OCI-M2 (cell line): ENCODE measurements around the gene XKR7.
"Not testable (repeated sequence)": the region's sequence is repeated elsewhere in the genome, so short reads cannot be mapped to it uniquely, and the experiment has no call there.

ENCODE experiments used
- DNase-seq: peaks from one replicate; lab custom pipeline; 2025; ENCODE audit not compliant: unreplicated experiment; lab: John Stamatoyannopoulos, UW

Gene XKR7, protein sequence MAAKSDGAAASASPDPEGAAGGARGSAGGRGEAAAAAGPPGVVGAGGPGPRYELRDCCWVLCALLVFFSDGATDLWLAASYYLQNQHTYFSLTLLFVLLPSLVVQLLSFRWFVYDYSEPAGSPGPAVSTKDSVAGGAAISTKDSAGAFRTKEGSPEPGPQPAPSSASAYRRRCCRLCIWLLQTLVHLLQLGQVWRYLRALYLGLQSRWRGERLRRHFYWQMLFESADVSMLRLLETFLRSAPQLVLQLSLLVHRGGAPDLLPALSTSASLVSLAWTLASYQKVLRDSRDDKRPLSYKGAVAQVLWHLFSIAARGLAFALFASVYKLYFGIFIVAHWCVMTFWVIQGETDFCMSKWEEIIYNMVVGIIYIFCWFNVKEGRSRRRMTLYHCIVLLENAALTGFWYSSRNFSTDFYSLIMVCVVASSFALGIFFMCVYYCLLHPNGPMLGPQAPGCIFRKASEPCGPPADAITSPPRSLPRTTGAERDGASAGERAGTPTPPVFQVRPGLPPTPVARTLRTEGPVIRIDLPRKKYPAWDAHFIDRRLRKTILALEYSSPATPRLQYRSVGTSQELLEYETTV

DNA sequence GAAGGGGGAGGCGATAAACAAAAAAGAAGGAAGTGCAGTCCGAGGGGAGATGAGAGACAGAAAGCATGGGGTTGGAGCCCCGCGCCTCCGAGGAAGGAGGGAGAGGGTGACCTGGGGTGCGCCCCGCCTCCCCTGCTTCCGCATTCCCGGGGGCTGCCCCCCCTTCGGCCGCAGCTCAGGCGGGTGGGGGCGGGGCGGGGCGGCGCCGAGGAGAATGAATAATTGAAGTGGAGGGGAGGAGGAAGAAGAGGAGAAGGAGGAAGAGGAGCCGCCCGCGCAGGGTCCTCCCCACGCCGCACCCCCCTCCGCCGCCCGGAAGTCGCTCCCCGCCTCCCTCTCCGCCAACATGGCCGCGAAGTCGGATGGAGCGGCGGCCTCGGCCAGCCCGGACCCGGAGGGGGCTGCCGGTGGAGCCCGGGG lies at the start of gene XKR7:
XKR7 (plus strand) TSS at position 322 of the 420 bp plus-strand sequence; CDS start at position 347, 25 bp downstream.
- DNase-seq = no peak

DNA sequence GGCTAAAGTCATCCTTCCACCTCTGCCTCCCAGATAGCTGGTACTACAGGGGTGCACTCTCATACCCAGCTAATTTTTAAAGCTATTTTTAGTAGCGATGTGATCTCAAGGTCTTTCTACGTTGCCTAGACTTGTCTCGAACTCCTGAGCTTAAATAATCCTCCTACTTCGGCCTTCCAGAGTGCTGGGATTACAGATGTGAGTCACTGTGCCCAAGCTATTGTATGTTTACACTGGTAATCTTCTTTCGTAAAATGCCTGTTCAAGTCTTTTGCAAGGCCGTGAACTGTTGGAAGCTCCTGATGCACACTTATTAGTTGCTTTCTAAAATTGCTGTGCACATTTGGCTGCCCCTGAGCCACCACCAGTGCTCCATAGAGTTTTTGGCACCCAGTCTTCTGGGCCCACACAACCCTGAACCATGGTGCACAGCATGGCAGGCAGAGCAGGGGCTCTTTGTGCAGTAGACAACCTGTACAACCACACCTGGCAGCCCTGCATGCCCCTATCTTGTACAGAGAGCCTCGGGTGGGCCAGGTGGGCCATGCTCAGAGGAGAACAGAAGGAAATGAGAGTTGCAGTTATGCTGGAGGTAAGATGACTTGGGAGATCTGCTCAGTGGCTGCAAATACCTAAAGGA lies 49.4 kb upstream of the XKR7 start:
- DNase-seq = no peak

DNA sequence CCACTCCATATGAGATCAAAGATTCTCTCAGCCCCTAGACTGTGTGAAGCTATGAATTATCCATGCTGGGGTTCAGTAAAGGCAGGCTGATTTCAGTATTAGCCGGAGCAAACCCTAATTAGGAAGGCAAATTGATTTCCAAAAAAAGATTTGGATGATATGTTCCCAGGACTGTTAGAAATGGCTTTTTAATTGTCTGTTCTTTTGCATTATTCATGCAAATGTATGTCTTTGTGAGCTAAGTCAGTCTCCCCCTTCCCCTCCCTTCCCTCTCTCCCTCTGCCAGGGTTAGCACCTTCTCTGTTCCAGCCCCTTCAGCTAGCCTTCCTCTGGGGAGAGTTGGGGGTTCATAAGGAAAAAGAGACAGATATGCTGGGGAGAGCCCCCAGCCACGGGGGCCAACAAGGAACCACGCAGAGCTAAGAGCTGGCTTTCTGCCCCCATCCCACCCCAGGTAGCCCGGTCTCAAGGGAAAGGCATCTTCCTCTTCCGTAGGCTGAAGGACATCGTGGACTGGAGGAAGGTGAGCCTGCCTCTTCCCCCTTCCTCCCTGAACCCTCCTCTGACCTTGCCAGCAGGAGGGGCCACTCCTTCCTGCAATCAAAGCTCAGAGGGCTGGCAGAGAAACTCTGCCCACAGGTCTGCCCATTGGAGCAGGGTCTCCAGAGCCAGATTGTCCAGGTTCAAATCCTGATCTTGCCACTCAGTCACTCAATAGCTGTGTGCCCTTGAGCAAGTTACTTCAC lies 48.4 kb upstream of the XKR7 start:
- no peak for DNase-seq

DNA sequence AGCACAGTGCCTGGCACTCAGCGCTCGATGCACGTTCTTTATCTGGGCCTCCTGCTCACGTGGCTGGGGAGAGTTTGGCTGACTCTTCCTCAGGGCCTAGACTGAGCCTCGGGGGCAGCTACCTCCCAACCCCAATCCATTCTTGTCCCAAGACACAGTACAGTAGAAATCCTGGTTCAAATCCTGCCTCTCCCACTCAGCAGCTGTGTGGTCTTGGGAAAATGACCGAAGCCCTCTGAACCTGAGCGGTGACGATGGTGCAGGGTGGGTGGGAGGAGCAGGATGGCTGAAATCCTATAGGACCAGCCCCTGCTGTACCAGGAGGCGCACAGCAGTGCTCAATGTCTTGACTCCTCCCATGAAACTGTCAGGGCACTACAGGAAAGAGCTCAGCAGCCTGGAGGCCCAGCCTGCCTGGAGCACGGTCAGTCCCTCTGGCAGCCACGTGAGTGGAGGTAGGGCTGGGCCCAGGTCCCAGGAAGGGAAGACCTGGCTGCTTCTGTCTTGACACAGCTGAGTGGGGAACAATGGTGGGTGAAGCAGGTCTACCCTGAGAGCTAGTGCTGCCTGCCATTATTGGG lies 47.6 kb upstream of the XKR7 start:
- no peak for DNase-seq

DNA sequence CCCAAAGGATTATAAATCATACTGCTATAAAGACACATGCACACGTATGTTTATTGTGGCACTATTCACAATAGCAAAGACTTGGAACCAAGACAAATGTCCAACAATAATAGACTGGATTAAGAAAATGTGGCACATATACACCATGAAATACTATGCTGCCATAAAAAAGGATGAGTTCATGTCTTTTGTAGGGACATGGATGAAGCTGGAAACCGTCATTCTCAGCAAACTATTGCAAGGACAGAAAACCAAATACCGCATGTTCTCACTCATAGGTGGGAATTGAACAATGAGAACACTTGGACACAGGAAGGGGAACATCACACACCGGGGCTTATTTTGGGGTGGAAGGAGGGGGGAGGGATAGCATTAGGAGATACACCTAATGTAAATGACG lies 46.5 kb upstream of the XKR7 start:
- not testable (repeated sequence) for DNase-seq

DNA sequence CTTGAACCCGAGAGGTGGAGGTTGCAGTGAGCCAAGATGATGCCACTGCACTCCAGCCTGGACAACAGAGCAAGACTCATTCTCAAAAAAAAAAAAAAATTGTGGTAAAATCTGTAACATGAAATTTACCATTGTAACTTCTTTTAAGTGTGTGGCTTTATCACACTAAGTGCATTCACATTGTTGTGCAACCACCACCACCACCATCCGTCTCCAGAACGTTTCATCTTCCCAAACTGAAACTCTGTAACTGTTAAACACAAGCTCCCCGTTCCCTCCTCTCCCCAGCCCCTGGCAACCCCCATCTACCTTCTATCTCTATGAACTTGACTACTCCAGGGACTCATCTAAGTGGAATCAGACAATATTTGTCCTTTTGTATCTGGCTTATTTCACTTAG lies 45.8 kb upstream of the XKR7 start:
- no peak for DNase-seq

DNA sequence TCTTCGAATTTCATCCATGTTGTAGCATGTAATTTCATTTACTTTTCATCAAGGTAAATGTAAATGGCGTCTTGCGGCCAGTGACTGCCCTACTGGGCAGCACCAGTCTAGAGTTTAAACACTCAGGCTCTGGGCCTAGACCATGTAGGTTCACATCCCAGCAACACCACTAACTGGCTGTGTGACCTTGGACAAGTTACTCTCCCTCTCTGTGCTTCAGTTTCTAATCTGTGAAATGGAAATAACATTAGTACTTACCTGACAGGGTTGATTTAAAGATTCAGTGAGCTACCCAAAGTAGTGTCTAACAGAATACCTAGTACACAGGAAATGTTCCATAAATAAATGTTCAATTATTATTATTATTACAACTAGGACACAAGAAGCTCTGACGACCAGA lies 45.4 kb upstream of the XKR7 start:
- no peak for DNase-seq

DNA sequence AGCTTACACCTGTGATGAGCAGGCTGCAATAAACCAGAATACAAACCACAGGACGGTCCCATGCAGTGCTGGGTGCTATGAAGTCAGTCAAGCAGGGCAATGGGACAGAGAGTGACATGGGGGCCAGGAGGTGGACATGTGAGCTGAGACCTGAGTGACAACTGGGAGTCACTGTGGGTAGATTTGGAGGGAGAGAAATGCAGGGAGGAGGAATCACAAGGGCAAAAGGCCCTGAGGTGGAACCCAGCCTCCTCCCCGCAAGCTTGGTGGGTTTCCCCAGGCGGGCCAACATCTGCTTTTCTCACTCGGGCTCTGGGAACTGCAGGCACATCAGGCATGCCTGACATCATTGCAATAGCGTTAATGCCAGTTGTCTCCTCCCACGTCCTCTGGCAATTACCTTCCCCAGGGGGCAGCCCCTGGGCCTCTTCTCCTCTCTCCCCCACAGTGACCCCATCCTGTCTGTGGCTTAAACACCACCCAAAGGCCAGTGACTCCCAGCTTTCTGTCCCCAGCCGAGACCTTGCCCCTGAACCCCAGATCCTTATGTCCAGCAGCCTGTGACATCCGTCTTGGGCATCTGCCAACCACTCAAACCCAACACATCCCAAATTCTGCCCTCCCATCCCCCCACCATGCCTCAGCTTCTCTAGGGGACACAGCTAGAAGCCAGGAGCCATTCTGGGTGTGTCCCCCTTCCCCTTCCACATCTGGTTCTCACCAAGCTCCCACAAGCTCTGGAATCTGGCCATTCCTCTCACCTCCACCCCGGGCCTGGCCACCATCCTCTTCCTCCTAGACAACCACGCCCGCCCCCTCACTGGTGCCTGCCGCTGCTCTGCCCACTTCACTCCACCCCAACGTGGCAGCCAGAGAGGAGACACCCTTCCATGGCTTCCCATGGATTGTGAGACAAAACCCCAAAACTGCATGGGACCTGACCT lies 44.3 kb upstream of the XKR7 start:
- DNase-seq = no peak

DNA sequence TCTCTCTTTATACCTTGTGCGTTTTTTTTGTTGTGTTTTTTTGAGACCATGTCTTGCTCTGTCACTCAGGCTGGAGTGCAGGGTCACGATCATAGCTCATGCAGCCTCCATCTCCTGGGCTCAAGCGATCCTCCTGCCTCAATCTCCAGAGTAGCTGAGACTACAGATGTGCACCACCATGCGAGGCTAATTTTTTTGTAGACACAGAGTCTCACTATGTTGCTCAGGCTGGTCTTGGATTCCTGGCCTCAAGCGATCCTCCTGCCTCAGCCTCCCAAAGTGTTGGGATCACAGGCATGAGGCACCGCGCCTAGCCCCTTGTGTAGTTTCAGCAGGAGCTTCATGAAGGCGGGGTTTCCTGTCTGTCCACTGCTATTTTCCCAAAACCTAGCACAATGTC lies 43.4 kb upstream of the XKR7 start:
- no peak for DNase-seq

DNA sequence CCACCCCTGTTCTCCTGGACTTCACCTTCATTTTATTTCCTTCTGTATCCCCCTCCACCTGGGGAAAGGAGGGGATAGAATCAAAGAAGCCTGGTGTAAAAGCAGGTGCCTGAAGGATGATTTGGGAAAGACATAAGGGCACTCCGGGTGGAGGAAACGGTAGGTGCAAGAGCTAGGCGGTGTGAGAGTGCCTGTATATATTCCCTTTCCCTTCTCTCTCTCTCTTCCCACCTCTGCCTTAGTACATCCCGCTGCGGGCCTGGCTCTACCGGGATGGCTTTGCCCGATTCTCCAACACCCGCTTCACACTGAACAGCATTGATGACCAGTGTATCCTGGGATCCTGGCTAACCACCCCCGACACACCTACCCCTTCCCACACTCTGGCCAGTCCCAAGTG lies 42.3 kb upstream of the XKR7 start:
- DNase-seq = no peak

DNA sequence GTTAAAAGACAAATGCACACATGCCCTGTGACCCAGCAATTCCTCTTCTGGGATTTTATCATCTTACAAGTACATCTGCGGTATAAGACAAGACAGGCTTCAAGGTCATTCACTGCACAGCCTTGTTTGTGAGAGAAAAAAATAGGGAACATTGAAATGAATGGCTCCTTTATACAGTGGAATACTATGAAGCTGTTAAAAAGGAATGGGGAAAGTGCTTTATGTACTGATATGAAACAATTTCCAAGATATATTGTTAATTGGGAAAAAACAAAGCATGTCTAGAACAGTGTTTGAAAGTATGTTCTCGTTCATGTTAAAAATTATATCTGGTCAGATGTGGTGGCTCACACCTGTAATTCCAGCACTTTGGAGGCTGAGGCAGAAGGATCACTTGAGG lies 41.5 kb upstream of the XKR7 start:
- DNase-seq = no peak

DNA sequence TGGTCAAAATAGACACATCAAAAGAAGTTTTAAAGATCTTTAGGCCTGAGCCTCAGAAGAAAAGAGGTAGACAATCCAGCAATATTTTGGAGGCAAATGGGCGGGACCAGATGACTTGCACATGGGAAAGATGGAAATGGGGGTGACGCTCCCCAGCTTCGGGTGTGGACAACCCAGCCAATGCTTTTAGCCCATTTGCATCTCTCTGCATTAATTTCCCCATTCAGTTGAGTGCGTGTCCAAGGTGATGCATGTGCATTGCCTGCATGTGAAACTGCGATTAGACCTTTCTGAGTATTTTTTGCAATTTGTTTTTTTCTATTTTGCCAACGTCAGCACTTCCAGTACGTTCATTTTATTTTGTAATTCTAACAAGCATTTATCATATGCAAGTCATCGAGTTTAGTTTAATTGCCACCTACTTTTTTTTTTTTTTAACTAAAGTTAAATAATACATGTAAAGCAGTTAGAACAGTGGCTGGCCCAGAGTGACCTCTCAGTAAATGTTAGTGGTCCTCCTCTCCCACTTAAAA lies 40.3 kb upstream of the XKR7 start:
- DNase-seq = no peak

DNA sequence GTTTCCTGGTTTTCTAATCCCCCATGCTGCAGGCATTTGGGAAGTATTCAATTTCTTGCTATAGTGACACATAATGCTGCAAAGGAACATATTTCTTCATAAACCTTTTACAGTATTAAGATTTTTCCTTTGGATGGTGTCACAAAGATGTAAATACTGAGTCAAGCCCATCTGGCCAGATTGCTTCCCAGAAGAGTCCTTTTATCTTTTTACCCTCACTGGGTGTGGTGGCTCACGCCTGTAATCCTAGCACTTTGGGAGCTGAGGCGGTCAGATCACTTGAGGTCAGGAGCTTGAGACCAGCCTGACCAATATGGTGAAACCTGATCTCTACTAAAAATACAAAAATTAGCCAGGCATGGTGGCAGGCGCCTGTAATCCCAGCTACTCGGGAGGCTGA lies 38.3 kb upstream of the XKR7 start:
- DNase-seq = not testable (repeated sequence)

DNA sequence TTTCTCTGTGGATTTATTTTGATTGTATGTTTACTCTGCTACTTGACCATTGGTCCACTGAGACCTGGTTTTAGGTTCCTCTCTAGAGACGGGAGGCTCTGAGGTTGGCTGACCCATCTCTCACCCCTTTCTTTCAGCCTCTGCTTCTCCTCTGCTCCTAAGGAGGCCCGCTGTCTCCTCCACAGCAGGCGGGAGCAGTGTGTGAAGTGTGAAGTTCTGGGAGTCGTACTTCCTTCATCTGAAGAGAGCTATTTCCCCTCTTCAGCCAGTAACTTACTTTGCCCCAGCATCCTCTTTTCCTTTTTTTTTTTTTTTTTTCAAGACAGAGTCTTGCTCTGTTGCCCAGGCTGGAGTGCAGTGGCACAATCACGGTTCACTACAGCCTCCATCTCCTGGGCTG lies 37.2 kb upstream of the XKR7 start:
- no peak for DNase-seq

DNA sequence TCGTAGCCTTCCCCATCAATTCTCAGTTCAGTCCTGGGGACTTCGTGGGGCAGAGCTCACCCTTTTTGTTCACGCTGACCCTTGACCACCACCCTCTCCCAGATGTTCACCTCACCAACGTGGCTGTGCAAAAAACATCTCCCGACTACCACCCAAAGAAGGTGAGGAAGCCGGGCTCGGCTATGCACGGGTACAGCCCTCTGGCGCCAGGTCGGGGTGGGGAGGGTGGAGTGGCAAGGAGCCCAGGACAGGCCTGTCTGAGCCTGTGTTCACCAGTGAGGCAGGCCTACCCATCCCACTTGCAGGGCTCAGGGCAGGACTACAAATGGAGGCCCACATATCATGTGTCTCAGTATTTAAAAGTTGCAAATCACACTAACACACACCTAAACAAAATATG lies 34.3 kb upstream of the XKR7 start:
- no peak for DNase-seq

DNA sequence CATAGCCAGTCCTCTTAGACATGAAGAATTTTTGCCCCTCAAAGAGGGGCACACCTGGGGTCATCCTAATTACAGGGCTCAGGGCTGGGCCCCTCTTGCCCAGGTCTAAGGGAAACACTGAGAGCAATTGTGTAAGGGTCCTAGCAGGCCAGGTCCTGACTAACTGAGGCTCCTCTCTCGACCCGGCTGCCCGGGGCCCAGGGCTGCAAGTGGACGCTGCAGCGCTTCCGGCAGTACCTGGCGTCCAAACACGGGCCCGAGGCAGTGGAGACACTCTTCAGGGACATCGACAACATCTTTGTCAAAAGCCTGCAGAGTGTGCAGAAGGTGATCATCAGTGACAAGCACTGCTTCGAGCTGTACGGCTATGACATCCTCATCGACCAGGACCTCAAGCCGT lies 33.5 kb upstream of the XKR7 start:
- no peak for DNase-seq

DNA sequence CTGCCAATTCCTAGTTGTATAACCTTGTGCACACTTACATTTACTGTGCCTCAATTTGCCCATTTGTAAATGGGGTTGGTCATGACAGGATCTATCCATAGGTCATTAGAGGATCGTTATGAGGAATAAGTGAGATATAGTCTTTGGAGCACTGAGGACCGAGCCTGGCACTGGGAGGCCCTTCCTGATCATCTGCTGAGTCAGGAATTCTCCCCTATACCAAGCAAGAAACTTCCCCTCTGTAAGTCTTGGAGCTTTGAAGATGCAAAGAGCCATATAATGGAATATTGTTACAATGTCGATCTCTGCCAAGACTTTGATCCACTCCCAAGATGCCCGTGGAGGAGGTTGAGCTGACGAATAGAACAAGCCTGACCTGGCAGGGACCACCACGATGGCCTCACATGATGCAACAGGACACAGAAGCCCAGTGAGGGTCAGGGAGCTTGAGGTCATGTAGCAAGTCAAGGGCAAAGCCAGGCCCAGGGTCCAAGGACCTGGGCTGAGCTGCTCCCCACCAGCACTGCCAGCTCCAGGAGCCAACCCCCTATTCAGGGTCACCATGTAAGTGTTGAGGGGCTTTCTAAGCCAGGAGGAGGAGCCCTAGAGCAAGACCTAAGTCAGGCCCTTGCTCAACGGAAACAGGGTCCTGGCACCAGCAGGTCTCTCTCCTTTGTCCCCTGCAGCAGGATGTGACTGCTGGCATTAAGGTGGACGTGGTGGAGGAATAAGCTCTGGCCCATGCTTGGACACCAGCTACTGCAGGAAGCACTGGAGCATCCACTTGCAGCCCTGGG lies 32.8 kb upstream of the XKR7 start:
- DNase-seq = no peak

DNA sequence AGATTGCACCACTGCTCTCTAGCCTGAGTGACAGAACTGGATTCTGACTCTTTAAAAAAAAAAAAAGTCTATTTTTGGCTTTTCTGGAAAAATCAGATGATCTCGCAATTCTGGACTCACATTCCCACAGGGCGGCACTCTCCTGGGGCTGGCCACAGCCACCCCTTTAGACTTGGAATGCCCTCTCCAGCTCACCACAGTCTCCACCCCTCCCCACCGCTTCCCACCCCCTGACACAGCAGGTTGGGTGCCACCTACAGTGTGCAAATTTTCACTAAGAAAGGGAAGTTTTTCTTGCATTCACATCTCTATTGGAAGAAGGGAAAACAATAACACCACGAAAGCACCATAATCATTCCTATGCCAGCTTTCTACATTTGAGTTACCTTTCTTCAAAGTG lies 31.5 kb upstream of the XKR7 start:
- DNase-seq = no peak

DNA sequence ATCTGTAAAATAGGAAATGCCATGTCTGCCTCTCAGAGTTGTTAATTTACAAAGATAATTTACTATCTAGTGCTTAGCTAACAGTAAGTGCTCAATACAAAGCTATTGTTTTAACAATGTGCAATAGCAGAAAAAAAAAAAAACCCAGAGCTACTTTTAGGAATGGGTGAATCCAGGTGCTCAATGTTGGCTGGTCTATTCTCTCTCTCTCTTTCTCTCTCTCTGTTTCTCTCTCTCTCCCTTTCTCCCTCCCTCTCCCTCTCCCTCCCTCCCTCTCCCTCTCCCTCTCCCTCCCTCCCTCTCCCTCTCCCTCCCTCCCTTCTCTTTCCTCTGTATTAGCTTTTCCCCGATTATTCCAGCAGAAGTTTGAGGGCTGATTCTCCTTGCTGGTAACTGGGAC lies 30.1 kb upstream of the XKR7 start:
- no peak for DNase-seq
